ENCODE measurements around the gene MUCL3. TPM values are rescaled to one million over a fixed set of nuclear protein-coding genes. Genes with fewer than 3 reads are reported as not detected.

MUCL3 gene
- polyA plus RNA-seq, 1 of the 3 experiments (the other 2 are of a cell fraction), result not detected

- Histone ChIP-seq H3K27me3 (ENCODE audit: insufficient read depth) (no peaks in the 10 kb centered on the region), H2AFZ (ENCODE audit: low read depth) (no peak overlapping the region), H3K36me3 (replicated peaks in 1 of 2; ENCODE audit: control insufficient read depth in 1 of 2, insufficient read depth in 2 of 2, low read length in 1 of 2) (peaks cover 4 to 14% of the 10 kb centered on the region in 2 experiments), H3F3A (replicated peaks; ENCODE audit: insufficient read depth) (no peaks in the 10 kb centered on the region), H3K9ac (no peak overlapping the region), H3K79me2 (ENCODE audit: insufficient read depth) (no peaks in the 10 kb centered on the region), H3K4me1 (ENCODE audit: control insufficient read depth in 1 of 2, insufficient read depth in 2 of 2, low read depth in 1 of 2, low read length in 1 of 2) (no peaks in the 10 kb centered on the region), H3K4me2 (no peak overlapping the region), H4K20me1 (ENCODE audit: insufficient read depth) (no peaks in the 10 kb centered on the region), H3K9me2 (no peaks in the 10 kb centered on the region), H3K27ac (ENCODE audit: low read depth in 2 of 2, low read length in 1 of 2) (no peak overlapping the region), H3K4me3 (ENCODE audit: low read depth in 2 of 2, low read length in 1 of 2) (no peak overlapping the region), H3K9me3 (no peaks in the 10 kb centered on the region)
- no peak for DNase-seq
- TF ChIP-seq RFX5 (IDR thresholded peaks at IDR 0.05; ENCODE audit: low read length), result no peak
- TF ChIP-seq, protein P1, sequence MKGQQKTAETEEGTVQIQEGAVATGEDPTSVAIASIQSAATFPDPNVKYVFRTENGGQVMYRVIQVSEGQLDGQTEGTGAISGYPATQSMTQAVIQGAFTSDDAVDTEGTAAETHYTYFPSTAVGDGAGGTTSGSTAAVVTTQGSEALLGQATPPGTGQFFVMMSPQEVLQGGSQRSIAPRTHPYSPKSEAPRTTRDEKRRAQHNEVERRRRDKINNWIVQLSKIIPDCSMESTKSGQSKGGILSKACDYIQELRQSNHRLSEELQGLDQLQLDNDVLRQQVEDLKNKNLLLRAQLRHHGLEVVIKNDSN (IDR thresholded peaks at IDR 0.05; ENCODE audit: borderline replicate concordance, low read depth), result 0 out of 2 replicates have a peak, but pooled peaks have one; percentile 27
- WGBS (ENCODE audit: low lambda C conversion rate), result 95% methylated on average over 3 of the region's 3 CpGs
- CTCF ChIA-PET, result interaction anchor here (1.5 kb wide), 1 partner anchor 14 kb away, joined by 4 read pairs; no protein-coding TSS in a partner anchor
- POLR2A ChIA-PET, result no interaction called here
Observed at GRCh38 chr6:30928677-30929076, 12.1 kb upstream of the MUCL3 start.

- no peak for TF ChIP-seq TCF12 (IDR thresholded peaks at IDR 0.05)
- TF ChIP-seq GATA2 (CRISPR knock-in tag; IDR thresholded peaks at IDR 0.05), result no peak
- TF ChIP-seq PBX3 (IDR thresholded peaks at IDR 0.05), result no peak
- TF ChIP-seq YY1 (IDR thresholded peaks at IDR 0.05; ENCODE audit: low read depth), result no peak
- TF ChIP-seq, protein P2, sequence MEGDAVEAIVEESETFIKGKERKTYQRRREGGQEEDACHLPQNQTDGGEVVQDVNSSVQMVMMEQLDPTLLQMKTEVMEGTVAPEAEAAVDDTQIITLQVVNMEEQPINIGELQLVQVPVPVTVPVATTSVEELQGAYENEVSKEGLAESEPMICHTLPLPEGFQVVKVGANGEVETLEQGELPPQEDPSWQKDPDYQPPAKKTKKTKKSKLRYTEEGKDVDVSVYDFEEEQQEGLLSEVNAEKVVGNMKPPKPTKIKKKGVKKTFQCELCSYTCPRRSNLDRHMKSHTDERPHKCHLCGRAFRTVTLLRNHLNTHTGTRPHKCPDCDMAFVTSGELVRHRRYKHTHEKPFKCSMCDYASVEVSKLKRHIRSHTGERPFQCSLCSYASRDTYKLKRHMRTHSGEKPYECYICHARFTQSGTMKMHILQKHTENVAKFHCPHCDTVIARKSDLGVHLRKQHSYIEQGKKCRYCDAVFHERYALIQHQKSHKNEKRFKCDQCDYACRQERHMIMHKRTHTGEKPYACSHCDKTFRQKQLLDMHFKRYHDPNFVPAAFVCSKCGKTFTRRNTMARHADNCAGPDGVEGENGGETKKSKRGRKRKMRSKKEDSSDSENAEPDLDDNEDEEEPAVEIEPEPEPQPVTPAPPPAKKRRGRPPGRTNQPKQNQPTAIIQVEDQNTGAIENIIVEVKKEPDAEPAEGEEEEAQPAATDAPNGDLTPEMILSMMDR (IDR thresholded peaks at IDR 0.05), result no peak
- no peak for TF ChIP-seq MEF2A (IDR thresholded peaks at IDR 0.05; ENCODE audit: borderline replicate concordance, low read depth)
- TF ChIP-seq ELF1 (IDR thresholded peaks at IDR 0.05), result no peak
- H3K4me1 ChIP-seq (ENCODE audit: control insufficient read depth in 1 of 2, insufficient read depth in 2 of 2, low read depth in 1 of 2, low read length in 1 of 2), result no peaks in the 10 kb centered on the region
- DNase-seq, result no peak
- CTCF ChIA-PET, result no interaction called here
- H3K79me2 ChIP-seq (ENCODE audit: insufficient read depth), result no peaks in the 10 kb centered on the region
- 63% methylated on average over 4 of the region's 4 CpGs for WGBS (ENCODE audit: low lambda C conversion rate)
- H3K36me3 ChIP-seq (replicated peaks in 1 of 2; ENCODE audit: control insufficient read depth in 1 of 2, insufficient read depth in 2 of 2, low read length in 1 of 2), result peaks cover 4 to 9% of the 10 kb centered on the region in 2 experiments
- POLR2A ChIA-PET, result no interaction called here
- H3K4me3 ChIP-seq (ENCODE audit: low read depth in 2 of 2, low read length in 1 of 2), result no peak overlapping the region
- H3K9me2 ChIP-seq, result no peaks in the 10 kb centered on the region
- H2AFZ ChIP-seq (ENCODE audit: low read depth), result no peak overlapping the region
- H3K9ac ChIP-seq, result no peak overlapping the region
- no peaks in the 10 kb centered on the region for H3K9me3 ChIP-seq
- H3K4me2 ChIP-seq, result no peak overlapping the region
- no peaks in the 10 kb centered on the region for H4K20me1 ChIP-seq (ENCODE audit: insufficient read depth)
- no peak overlapping the region for H3K27ac ChIP-seq (ENCODE audit: low read depth in 2 of 2, low read length in 1 of 2)
- no peaks in the 10 kb centered on the region for H3F3A ChIP-seq (replicated peaks; ENCODE audit: insufficient read depth)
- no peaks in the 10 kb centered on the region for H3K27me3 ChIP-seq (ENCODE audit: insufficient read depth)
Observed at GRCh38 chr6:30930506-30930905, 10.3 kb upstream of the MUCL3 start.
